Epithelial cell of proximal tubule (primary cell): ENCODE data around the gene RSPRY1. TPM values are rescaled to one million over a fixed set of nuclear protein-coding genes. Genes with fewer than 3 reads are reported as not detected.

Experiments used
- DNase-seq: peaks from one replicate; pipeline ENCODE4 v3.0.0-alpha.2; 2011; ENCODE audit warnings: low read depth
- H3K4me3 ChIP-seq: 2 replicates; pipeline ENCODE4 v1.5.1; 2011; ENCODE audit warnings: low read depth, mild to moderate bottlenecking, low read length
- total RNA-seq: library from RNA; depleted of rRNA; stranded (reverse); fragments of >200 nt; gene quantifications from 2 replicates; pipeline ENCODE4 v1.2.3, GENCODE V29; 2015
- TF ChIP-seq, protein P1 (sequence below): conservative IDR thresholded peaks from 2 replicates; pipeline ENCODE4 v1.5.1; 2012; ENCODE audit warnings: low read depth, mild to moderate bottlenecking, low read length

The RSPRY1 gene
- total RNA-seq, 1 donor from 2014 or later = 28.6 TPM

DNA sequence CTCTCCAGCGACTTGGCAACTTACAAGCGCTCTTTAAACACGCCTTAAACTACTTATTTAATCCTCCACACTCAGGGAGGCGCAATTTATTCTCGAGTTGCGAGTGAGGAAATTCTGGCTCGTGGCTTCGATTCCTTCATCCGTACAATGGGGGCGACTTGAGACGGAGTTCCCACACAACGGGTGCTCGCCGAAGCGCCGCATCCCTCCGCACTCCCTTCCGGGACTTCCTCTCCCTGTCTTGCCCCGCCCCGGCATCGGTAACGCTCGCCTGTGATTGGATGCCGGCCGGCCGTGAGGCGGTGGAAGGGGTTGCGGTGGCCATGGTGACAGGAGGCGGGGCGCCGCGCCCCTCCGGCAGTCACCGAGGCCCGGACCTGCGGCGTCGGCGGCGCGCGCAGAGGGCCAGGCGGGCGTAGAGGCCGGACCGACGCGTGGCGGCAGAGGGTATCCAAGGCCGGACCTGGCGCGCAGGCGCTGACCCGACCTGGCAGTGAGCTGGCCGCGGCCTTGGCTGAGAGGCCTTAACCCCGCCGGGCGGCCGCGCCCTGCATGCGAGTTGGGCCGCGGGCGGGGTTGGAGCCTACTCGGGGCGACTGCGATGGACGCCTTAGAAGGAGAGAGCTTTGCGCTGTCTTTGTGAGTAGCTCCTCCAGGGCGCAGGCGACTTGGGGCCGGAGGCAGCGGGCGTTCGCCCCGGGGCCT is 58.8 kb downstream of the RSPRY1 start, which contains the start of gene ARL2BP:
ARL2BP (plus strand) TSS at position 493 of the 705 bp plus-strand sequence; CDS start at position 602, 109 bp downstream.
- H3K4me3 ChIP-seq = peak within 1 kb of the TSS; percentile 84
- DNase-seq = peak; percentile 91
- TF ChIP-seq, protein P1, sequence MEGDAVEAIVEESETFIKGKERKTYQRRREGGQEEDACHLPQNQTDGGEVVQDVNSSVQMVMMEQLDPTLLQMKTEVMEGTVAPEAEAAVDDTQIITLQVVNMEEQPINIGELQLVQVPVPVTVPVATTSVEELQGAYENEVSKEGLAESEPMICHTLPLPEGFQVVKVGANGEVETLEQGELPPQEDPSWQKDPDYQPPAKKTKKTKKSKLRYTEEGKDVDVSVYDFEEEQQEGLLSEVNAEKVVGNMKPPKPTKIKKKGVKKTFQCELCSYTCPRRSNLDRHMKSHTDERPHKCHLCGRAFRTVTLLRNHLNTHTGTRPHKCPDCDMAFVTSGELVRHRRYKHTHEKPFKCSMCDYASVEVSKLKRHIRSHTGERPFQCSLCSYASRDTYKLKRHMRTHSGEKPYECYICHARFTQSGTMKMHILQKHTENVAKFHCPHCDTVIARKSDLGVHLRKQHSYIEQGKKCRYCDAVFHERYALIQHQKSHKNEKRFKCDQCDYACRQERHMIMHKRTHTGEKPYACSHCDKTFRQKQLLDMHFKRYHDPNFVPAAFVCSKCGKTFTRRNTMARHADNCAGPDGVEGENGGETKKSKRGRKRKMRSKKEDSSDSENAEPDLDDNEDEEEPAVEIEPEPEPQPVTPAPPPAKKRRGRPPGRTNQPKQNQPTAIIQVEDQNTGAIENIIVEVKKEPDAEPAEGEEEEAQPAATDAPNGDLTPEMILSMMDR = no peak

DNA sequence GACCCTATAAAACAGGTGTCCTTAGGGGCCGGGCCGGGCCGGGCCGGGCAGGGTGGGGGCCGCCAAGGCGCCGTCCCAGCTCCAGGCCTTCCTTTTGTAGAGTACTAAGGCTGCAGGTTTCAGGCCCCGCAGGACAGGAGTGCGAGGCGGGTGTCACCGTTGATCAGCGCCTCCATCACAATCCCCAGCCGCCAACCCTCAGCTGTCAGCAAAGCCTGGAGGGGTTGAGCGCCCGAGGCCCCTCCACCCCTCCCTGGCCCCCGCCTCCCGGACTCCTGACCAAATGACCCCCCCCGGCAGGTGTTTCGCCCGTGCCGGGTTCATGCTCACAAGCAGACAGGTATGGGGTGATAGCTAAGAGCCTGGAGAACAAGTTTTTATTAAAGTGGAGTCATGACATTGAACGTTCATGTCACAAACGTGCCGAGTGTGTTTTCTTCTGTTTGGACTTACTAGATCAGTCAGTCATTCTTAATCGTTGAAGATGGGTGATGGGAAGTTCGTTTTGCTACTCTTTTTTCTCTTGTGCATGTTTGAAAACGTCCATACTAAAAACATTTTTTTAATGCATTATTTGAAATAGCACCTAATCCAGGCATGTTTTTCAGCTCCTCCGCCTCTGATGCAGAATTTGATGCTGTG is 59.5 kb downstream of the RSPRY1 start:
- H3K4me3 ChIP-seq = peak overlapping the region; percentile 84
- TF ChIP-seq, protein P1 = no peak
- no peak for DNase-seq

DNA sequence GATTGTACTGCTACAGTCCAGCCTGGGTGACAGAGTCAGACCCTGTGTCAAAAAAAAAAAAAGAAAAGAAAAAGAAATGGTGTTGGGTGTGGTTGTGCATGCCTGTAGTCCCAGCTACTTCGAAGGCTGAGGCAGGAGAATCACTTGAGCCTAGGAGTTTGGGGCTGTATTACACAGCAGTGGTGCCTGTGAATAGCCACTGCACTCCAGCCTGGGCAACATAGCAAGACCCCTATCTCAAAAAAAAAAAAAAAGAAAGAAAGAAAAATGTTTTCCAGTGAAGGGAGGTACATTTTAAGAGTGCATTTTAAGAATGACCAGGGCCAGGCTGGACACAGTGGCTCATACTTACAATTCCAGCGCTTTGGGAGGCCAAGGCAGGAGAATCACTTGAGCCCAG is 65.2 kb downstream of the RSPRY1 start:
- no peak overlapping the region for H3K4me3 ChIP-seq
- DNase-seq = no peak
- TF ChIP-seq, protein P1 = no peak

DNA sequence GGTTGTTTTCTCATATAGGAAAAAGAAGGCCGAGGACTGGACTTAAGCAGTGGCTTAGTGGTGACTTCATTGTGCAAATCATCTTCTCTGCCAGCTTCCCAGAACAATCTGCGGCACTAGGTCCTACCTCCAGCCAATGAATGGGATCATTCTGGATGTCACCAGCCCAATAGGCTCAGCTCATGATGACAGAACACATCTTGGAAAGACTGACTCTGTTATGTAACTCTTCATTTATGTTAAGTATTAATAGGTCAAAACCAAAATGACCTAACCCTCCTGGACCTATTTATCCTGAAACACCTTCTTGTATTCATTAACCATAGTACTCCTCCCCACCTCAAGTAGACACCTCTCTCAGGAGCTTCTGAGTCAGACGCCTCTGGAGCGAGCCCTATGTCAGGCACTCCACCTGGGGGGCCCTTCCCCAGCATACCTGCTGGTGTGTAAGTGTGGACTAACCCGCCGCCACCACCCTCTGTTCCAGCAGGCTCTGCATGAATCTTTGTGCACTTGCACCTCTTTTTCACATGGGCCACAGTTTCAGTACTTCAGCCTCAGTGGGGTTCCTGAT is 66.1 kb downstream of the RSPRY1 start:
- TF ChIP-seq, protein P1 = no peak
- peak; percentile 81 for DNase-seq
- no peak overlapping the region for H3K4me3 ChIP-seq

DNA sequence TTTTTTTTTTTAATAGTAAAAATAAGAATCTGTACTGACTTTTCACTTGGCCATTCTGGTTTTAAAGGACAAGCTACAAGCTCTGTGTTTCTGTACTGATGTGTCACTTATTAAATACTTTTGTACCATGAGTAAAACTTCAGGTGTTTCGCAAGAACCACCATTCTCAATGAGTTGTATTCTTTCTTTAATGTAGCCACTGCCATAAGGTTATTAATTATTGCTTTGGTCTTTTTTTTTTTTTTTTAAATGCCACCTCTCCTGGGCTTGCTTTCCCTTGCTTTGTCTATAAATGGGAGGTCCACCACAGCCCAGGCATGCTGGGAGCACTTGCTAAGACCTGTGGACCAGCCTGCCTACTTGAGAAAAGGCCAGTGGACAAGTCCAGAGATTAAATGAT is 67.3 kb downstream of the RSPRY1 start:
- DNase-seq = no peak
- H3K4me3 ChIP-seq = no peak overlapping the region
- TF ChIP-seq, protein P1 = no peak

DNA sequence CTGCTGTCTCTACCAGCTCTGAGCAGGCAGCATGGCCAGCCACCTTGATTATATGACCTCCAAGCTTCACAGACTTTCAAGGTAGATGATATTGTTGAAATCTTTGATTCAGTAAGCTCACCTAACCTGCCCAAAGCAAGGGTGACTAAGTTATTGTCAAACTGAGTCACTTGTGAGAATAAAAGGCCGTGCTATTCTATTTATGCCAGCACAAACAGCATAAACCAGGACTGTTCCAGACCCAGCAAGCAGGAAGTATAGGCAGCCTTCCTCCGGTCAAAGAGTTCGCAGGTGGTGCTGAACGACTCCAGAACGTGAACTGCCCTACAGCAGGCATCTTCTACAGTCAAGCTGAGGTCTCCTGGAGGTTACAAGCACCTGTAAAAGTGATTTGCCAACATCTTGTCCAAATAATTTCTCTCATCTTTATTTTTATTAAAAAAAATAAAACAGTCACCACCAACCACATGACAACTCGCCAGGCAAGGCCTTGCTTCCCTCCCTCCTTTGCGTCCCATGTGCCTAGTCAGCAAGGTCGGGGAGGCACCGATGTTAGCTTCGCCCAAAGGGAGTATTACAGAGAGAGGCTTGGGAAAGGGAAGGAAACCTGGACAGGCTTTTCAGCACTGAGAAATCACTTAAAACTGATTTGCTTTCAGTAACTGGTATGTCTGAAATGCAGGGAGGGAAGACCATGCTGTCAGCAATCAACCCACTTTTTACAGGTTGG is 69.7 kb downstream of the RSPRY1 start:
- no peak overlapping the region for H3K4me3 ChIP-seq
- TF ChIP-seq, protein P1 = no peak
- no peak for DNase-seq
